EL (cell line): Measurements from ENCODE around the gene ANKRD34C.
A peak's percentile ranks its signal among the peaks of the same experiment; 100 is the strongest.
"Not testable (repeated sequence)": the region's sequence is repeated elsewhere in the genome, so short reads cannot be mapped to it uniquely, and the experiment has no call there.

ENCODE experiments used
- DNase-seq: peaks from one replicate; pipeline ENCODE4 v3.0.0-alpha.2; 2016

Gene ANKRD34C

DNA sequence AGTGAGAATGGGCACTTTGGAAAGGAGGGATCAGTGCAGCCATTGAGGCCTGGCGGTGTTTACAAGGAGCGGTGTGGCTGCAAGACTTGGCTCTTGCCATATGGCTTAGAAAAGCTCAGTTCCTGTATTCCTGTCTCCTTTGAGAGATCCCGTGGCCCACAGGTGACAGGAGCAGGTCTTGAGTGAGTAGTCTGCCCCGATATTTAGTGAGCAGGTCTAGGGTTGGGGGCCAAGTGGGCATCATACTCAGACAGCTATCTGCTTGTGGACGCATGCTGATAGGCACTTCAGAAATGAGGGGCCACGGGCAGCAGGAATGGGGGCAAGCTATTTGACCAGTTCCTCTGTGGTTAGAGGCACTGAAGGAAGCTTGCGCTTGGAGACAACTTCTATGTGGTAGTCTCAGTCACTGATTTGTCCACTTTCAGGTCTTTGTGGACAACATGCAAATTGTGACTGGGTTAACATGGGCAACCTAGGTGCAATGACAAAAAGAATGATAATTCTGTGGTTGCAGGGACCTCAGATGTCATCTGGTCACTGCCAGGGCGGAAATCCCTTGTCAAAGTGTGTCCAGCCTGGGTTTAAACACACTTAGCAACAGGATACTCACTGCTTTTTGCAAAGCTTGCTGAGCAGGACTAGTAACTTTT, 29.5 kb downstream of the ANKRD34C start:
- DNase-seq, result no peak

DNA sequence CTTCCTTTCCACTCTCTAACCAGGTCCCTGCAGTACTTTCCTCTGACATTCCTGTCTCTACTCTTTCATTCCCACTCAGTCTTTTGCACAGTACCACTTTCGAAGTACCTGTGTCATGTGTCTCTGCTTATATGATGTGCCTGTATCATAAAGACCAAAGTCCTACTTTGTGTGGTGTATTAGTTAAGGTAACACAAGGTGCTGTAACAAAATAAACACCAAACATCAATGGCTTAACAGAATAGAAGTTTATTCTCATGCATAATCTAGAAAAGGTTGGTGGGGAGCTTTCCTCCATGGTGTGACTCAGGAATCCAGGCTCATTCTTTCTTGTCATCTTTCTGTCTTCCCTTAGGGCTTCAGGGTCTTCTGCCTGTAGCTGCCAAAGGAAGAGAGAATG, 31.7 kb downstream of the ANKRD34C start:
- no peak for DNase-seq

DNA sequence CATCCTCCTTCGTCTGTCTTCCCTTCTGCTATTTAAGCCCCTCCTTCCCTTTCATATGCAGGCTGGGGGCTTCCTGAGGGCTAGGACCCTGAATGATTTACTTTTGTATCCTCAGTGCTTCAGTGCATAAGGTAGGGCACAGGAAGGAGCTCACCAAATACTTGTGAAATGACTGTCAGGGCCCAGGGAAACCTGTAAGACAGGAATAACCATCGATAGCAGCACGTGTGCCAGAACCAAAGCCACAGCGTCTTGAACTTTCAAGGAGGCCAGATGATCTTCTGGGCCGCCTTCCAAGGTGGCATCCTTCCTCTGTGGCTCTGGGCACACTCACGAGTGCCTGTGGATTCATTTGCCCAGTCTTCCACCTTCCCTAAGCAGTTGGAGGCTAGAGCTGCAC, 32.3 kb downstream of the ANKRD34C start:
- no peak for DNase-seq

DNA sequence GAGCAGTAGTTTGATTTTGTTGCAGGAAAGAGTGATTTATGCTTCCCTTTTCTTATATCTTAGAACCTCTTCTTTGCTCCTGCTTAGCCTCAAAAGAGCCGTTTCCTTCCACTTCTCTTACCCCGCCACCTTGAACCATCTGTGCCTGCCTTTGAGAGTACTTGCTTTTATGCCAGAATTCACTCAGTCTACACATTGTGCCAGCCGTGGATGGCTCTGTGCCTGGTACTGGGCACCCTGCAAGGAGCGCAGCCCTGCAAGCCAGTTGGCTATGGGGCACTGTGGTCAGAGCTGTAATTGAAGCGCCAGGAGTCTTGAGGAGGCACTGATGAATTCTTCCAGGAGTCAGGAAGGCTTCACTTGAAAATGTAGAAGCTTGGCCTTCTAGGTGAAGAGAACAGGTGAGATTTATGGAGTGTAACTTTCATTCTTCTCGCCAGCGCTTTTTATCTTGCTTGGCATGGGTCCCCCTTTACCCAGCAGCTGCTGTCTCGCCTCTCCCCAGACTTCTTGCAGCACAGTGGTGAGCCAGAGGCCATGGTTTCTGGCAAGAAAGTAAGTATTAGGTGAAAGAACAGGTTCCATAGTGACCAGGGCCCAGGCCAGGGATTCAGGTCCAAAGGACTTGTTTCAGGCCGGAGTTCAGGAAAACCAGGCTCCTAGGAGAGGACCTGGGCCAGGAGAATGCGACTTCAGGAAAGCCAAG, 33.3 kb downstream of the ANKRD34C start:
- no peak for DNase-seq

DNA sequence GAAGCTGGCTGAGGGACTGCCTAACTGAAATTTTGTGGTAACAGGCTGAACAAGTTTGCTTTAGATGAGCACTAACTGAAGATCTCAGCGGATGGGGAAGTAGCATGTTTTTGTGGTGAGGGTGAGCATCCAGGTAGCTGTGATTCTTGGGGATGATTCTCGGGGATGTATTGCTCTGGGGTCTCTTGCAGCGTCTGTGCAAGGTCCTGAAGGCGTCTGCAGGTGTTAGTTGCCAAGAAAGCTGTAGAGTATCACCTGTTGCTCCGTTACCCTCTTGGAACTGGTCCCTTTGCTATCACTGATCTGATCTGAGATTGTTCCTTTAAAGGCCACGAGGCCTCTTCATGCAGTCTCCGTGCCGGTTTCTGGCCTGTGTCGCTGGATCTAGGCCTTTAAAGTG, 34.3 kb downstream of the ANKRD34C start:
- DNase-seq, result no peak

DNA sequence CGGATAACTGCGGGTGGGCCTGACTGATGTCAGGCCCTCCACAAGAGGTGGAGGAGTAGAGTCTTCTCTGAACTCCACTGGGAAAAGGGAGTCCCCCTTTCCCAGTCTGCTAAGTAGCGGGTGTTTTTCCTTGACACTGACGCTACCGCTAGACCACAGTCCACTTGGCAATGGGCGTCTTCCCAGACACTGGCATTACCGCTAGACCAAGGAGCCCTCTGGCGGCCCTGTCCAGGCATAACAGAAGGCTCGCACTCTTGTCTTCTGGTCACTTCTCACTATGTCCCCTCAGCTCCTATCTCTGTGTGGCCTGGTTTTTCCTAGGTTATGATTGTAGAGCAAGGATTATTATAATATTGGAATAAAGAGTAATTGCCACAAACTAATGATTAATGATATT, 37.5 kb downstream of the ANKRD34C start:
- DNase-seq, result not testable (repeated sequence)

DNA sequence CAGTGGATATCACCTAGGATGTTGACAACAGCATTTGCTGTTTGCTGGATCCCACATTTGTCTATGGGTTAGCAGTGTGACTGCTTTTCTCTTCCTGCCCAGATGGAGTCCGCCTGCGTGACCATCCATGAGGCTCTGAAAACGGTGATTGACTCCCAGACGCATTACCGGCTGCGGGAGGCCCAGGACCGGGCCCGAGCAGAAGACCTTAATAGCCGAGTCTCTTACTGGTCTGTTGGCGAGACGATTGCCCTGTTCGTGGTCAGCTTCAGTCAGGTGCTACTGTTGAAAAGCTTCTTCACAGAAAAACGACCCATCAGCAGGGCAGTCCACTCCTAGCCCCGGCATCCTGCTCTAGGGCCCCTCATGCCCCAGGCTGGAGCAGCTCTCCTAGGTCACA, 39.4 kb downstream of the ANKRD34C start:
- DNase-seq, result no peak

DNA sequence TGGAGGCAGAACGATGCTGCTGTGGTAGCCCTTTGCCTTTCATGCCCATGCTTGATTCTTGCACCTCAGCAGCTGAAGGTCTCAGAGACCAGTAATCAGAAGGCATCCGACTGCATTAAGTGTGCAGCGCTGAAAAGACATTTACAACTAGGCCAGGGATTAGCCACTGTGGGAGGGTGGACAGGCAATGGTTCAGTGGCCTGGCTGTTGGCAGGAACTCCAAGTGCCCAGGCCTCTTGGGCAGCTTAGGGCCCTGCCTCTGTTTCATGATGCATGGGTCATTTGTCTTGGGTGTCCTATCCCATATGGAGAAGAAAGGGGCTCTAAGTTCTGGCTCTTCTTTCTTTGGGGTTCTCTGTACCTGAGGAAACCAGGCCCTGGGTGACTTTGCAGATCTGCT, 39.8 kb downstream of the ANKRD34C start:
- DNase-seq, result no peak

DNA sequence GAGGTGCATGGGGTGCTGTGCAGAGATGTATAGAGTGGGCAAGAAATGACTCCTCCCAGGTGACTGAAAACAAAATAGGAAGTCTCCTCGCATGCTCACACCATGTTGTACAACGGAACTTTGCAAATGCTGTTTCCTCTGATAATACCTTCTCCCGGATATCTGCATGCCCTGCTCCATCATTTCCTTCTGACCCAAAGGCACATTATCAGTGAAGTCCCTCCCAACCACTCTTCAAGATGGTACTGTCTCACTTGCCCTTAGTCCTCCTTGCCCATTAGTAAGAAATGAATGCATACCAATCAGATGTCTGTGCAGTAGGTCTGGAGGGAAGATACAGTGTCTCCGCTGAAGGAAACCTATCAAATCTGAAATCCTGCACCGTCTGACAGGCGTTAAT, 40.4 kb downstream of the ANKRD34C start:
- DNase-seq, result no peak

DNA sequence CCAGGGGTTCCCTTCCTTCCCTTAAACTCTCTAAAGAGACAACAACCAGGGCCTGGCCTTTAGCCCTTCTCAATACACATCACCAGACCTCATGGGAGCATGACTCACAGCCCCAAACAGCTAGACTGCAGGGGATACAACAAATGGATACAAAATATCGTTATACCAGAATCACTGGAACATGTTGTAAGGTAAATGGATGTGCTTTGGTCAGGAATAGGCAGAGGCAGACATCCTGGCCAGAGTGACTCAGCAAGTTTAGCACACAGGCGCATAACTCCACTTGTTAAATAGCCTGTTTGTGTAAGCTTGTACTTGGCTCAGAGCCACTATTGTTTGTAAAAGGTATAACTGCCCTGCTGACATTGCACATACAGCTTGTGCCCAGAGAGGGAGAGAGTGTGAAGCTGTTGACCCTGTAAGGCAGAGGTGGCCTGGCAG, 46.7 kb downstream of the ANKRD34C start:
- DNase-seq, result peak; percentile 52
